Natural killer cell treated with Interleukin-12 subunit alpha and Interleukin-12 subunit beta and Interleukin-15 and Interleukin-18, amount 100 ng/mL, for 72 hours (primary cell): ENCODE measurements around the gene ZNF532. TPM values are rescaled to one million over a fixed set of nuclear protein-coding genes. Genes with fewer than 3 reads are reported as not detected.

Source experiments
- ATAC-seq, 2 donors: fragments of 150-1000 bp; cut with Tn5 transposase in 1 of 2; sonication (Bioruptor Pico), chemical (Tn5 transposase) in 1 of 2; 2 replicates each; pipeline ENCODE4 v1.10.0; 2021
- DNase-seq: peaks from one replicate; pipeline ENCODE4 v3.0.0; 2022; ENCODE audit warnings: low spot score
- H3K27ac Mint-ChIP-seq, 2 donors: 1 replicate in 1 of 2; 2 replicates in 1 of 2; pipeline ENCODE4 v1.8.0; 2022; ENCODE audit warnings: mixed read lengths in 2 of 2, mild to moderate bottlenecking in 1 of 2, moderate library complexity in 1 of 2
- H3K27me3 Mint-ChIP-seq, 2 donors: 1 replicate in 1 of 2; 2 replicates in 1 of 2; pipeline ENCODE4 v1.8.0; 2022; ENCODE audit warnings: mixed read lengths in 2 of 2
- H3K36me3 Mint-ChIP-seq: one replicate; pipeline ENCODE4 v1.8.0; 2022; ENCODE audit warnings: mixed read lengths
- H3K4me1 Mint-ChIP-seq, 2 donors: 1 replicate in 1 of 2; 2 replicates in 1 of 2; pipeline ENCODE4 v1.8.0; 2022; ENCODE audit warnings: low read depth in 2 of 2, mixed read lengths in 2 of 2, mild to moderate bottlenecking in 1 of 2
- H3K4me3 Mint-ChIP-seq: one replicate; pipeline ENCODE4 v1.8.0; 2022; ENCODE audit warnings: mixed read lengths
- H3K9me3 Mint-ChIP-seq: 2 replicates; pipeline ENCODE4 v1.8.0; 2022; ENCODE audit warnings: mixed read lengths
- total RNA-seq, 2 donors: library from RNA; stranded (reverse); gene quantifications; one replicate each; pipeline ENCODE4 v1.2.3, GENCODE V29; 2022

ZNF532 gene
- total RNA-seq, 2 donors from 2014 or later, result 3.3 to 19.3 TPM

DNA sequence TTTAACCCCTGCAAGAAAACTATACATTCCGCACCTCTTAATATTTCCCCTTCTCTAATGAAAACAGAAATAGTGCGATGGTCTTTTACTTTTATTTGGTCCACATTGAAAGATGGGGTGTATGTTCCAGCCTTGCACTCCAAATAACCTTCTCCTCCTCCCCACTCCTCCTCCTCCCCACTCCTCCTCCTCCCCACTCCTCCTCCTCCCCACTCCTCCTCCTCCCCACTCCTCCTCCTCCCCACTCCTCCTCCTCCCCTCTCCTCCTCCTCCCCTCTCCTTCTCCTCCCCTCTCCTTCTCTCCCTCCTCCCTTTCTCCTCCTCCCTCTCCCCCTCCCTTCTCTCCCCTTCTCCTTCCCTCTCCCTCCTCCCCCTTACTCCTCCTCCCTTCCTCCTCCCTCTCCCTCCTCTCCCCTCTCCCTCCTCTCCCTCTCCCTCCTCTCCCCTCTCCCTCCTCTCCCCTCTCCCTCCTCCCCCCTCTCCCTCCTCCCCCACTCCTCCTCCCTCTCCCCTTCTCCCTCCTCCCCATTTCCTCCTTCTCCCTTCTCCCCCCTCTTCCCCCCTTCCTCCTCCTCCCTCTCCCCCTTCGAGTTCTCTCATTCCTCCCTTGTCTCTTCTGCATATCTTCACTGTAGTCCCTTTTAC lies 70.4 kb downstream of the ZNF532 start:
- no peak overlapping the region for H3K27ac Mint-ChIP-seq
- H3K27me3 Mint-ChIP-seq, result peaks cover 0 to 11% of the 10 kb centered on the region in 2 donors
- H3K4me1 Mint-ChIP-seq, result peaks cover 3 to 6% of the 10 kb centered on the region in 2 donors
- peaks cover 3% of the 10 kb centered on the region for H3K9me3 Mint-ChIP-seq
- no peaks in the 10 kb centered on the region for H3K36me3 Mint-ChIP-seq
- DNase-seq, result no peak
- no peak overlapping the region for H3K4me3 Mint-ChIP-seq
- no peak for ATAC-seq

DNA sequence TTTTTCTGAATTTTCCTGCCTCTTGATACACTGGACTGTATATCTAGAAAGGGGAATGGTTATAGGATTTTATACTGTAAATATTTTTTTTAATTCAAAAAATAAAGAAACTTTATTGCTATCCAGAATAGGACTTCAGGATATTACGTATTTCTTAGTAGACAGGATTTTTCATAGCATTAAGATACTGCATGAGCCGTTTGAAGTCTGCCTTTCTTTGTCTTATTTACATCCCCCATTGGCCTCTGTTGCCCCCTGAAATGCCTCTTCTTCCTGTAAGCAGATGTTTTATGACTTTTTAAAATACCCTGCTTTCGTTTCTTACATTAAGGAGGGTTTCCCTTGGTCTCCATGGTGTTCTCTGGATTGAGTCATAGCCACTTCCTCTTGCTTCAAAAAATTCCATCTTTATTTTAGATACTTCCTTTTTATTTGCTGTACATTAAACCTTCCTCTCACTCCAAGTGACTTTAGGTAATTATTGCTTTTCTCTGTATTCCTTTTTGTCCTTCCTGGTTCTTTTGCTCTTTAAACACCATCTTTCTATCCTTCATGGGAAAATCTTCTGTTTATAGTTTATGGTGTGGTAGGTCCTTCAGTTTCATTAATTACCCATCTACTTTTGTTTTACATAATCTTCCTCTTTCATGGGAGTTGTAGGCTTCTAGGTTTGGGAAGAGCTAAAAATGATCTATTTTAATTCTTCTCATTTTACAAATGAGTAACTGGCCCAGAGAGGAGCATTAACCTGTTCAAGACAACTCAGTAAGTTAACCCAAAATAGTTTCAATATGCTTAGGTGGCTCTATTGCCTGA lies 72.6 kb downstream of the ZNF532 start:
- H3K4me1 Mint-ChIP-seq, result peaks cover 3 to 6% of the 10 kb centered on the region in 2 donors
- H3K9me3 Mint-ChIP-seq, result peaks cover 3% of the 10 kb centered on the region
- H3K27me3 Mint-ChIP-seq, result peaks cover 0 to 8% of the 10 kb centered on the region in 2 donors
- H3K27ac Mint-ChIP-seq, result peak overlapping the region in 1 of 2 donors; percentile 5
- DNase-seq (no peak), ATAC-seq (no peak)
- no peak overlapping the region for H3K4me3 Mint-ChIP-seq
- no peaks in the 10 kb centered on the region for H3K36me3 Mint-ChIP-seq

DNA sequence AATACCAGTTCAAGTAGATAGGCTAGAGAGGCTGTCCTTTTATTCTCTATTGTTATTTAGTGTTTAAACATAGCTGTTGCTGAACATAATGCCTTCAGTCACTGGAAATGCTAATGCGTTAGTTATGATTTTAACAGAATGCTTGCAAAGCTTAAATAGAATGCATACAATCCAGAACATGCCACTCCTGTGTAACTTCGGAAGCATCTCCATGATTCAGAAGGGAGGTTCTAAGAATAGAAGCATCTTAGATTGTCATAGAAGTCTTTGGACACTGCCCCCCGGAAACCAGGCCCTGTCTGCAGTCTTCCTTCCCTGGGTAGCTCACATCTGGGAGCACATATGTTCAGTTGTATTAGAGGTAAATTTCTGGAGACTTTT lies 73.2 kb downstream of the ZNF532 start:
- H3K4me3 Mint-ChIP-seq, result no peak overlapping the region
- DNase-seq, result no peak

GRCh38 chr18:58941426-58942099 lies 76.9 kb downstream of the ZNF532 start:
- ATAC-seq, result no peak
- Mint-ChIP-seq H3K9me3 (no peaks in the 10 kb centered on the region), H3K4me3 (no peak overlapping the region), H3K27ac (no peak overlapping the region), H3K36me3 (no peaks in the 10 kb centered on the region), H3K27me3 (peaks cover 0 to 8% of the 10 kb centered on the region in 2 donors), H3K4me1 (peaks cover 0 to 6% of the 10 kb centered on the region in 2 donors)
- no peak for DNase-seq

More for the DNA sequence above, 73.2 kb downstream of the ZNF532 start:
- Mint-ChIP-seq H3K4me1 (peaks cover 3 to 6% of the 10 kb centered on the region in 2 donors), H3K27me3 (peaks cover 0 to 8% of the 10 kb centered on the region in 2 donors), H3K36me3 (no peaks in the 10 kb centered on the region), H3K27ac (peak overlapping the region in 1 of 2 donors; percentile 5), H3K9me3 (peaks cover 3% of the 10 kb centered on the region)
- ATAC-seq, result no peak

GRCh38 chr18:58943896-58944295 lies 79.2 kb downstream of the ZNF532 start:
- Mint-ChIP-seq H3K9me3 (no peaks in the 10 kb centered on the region), H3K27me3 (peaks cover 0 to 5% of the 10 kb centered on the region in 2 donors), H3K4me1 (no peaks in the 10 kb centered on the region), H3K4me3 (no peak overlapping the region), H3K27ac (no peak overlapping the region), H3K36me3 (no peaks in the 10 kb centered on the region)
- DNase-seq (no peak), ATAC-seq (no peak)

- Mint-ChIP-seq H3K4me3 (no peak overlapping the region), H3K36me3 (no peaks in the 10 kb centered on the region), H3K4me1 (no peaks in the 10 kb centered on the region), H3K27ac (no peak overlapping the region), H3K27me3 (peaks cover 0 to 5% of the 10 kb centered on the region in 2 donors), H3K9me3 (no peaks in the 10 kb centered on the region)
- ATAC-seq (peak in 1 of 2 donors; percentile 51), DNase-seq (no peak)
Measured at GRCh38 chr18:58947136-58947732, 82.6 kb downstream of the ZNF532 start.

DNA sequence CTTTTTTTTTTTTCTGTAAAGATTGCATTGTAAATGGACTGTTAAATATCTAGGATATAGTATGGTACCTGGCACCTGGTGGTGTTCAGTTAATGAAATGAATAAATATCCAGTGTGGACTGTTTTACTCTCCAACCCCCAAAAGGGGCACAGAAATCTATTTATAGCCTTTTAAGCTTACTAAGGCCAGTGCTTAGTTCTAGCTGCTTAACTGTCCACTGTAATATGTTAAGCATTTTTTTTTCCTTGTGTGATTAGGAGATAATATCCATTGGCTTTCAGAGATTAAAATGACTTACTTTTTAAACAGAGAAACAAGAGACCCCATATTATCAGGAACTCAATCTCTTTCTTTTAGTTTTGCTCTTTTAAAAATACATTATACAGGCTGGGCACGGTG lies 84.4 kb downstream of the ZNF532 start:
- Mint-ChIP-seq H3K36me3 (no peaks in the 10 kb centered on the region), H3K4me3 (no peak overlapping the region), H3K4me1 (no peaks in the 10 kb centered on the region), H3K27ac (no peak overlapping the region), H3K27me3 (peaks cover 0 to 3% of the 10 kb centered on the region in 2 donors), H3K9me3 (no peaks in the 10 kb centered on the region)
- no peak for ATAC-seq
- DNase-seq, result no peak

- Mint-ChIP-seq H3K27ac (no peak overlapping the region), H3K4me1 (no peaks in the 10 kb centered on the region), H3K36me3 (no peaks in the 10 kb centered on the region), H3K9me3 (no peaks in the 10 kb centered on the region), H3K4me3 (no peak overlapping the region), H3K27me3 (peaks cover 0 to 4% of the 10 kb centered on the region in 2 donors)
- no peak for DNase-seq
- no peak for ATAC-seq
Measured at GRCh38 chr18:58951986-58952702, 87.5 kb downstream of the ZNF532 start.

GRCh38 chr18:58952858-58953257 lies 88.2 kb downstream of the ZNF532 start:
- H3K36me3 Mint-ChIP-seq, result no peaks in the 10 kb centered on the region
- ATAC-seq (no peak), DNase-seq (no peak)
- H3K27me3 Mint-ChIP-seq, result peaks cover 0 to 4% of the 10 kb centered on the region in 2 donors
- H3K9me3 Mint-ChIP-seq, result no peaks in the 10 kb centered on the region
- no peak overlapping the region for H3K27ac Mint-ChIP-seq
- no peaks in the 10 kb centered on the region for H3K4me1 Mint-ChIP-seq
- H3K4me3 Mint-ChIP-seq, result no peak overlapping the region

DNA sequence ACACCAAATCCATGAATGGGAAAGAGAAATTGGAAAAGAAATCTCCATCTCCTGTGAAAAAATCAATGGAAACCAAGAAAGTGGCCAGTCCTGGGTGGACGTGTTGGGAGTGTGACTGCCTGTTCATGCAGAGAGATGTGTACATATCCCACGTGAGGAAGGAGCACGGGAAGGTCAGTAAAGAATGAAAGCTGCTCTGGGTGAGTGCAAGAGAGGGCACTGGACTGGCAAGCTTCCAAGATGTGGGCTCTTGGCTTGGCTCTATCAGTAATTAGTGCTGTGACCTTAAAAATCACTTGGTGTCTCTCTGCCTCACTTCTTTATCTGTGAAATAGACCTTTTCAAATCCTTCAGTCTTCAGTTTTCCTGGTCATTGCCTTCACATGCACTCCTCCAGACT lies 89.0 kb downstream of the ZNF532 start:
- DNase-seq, result no peak
- H3K27me3 Mint-ChIP-seq, result peaks cover 0 to 4% of the 10 kb centered on the region in 2 donors
- H3K9me3 Mint-ChIP-seq, result no peaks in the 10 kb centered on the region
- no peaks in the 10 kb centered on the region for H3K4me1 Mint-ChIP-seq
- no peak for ATAC-seq
- no peak overlapping the region for H3K27ac Mint-ChIP-seq
- no peak overlapping the region for H3K4me3 Mint-ChIP-seq
- H3K36me3 Mint-ChIP-seq, result no peaks in the 10 kb centered on the region

DNA sequence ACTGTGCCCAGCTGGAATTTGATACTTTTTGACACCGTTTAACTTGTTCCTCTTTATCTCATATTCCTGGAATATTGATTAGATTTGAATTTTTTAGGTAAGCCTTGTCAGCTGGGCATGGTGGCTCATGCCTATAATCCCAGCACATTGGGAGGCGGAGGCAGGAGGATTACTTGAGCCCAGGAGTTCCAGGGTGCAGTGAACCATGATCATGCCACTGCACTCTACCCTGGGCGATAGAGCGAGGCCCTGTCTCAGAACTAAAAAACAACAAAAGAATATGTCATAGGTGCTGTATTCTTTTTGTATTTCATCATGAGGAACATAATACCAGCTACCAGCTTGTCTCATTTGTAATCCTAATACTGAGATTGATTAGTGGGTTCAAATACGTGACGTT lies 90.3 kb downstream of the ZNF532 start:
- DNase-seq (no peak), ATAC-seq (no peak)
- Mint-ChIP-seq H3K4me3 (no peak overlapping the region), H3K4me1 (no peaks in the 10 kb centered on the region), H3K27me3 (peaks cover 0 to 4% of the 10 kb centered on the region in 2 donors), H3K9me3 (no peaks in the 10 kb centered on the region), H3K27ac (no peak overlapping the region), H3K36me3 (no peaks in the 10 kb centered on the region)

DNA sequence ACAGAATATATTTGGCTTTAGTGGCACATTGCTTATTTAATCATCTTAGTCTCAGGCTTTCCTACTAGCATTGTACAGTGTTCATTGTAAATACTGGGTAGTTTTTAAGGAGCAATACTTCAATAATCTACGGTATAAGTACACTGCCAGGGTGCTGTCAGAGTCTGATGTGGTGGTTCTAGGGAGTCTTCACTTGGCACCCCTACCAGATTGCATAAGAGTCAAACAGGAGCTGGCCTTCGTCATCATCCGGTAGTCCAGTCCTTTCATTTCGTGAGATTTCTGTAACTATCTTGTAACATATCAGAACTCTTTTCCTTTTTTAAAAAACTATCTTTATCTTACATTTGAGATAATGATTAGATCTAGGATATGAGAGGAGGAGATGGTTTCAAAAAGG lies 91.1 kb downstream of the ZNF532 start:
- no peaks in the 10 kb centered on the region for H3K4me1 Mint-ChIP-seq
- H3K27ac Mint-ChIP-seq, result no peak overlapping the region
- H3K36me3 Mint-ChIP-seq, result no peaks in the 10 kb centered on the region
- DNase-seq, result no peak
- no peaks in the 10 kb centered on the region for H3K9me3 Mint-ChIP-seq
- peaks cover 0 to 4% of the 10 kb centered on the region in 2 donors for H3K27me3 Mint-ChIP-seq
- H3K4me3 Mint-ChIP-seq, result no peak overlapping the region
- ATAC-seq, result no peak

DNA sequence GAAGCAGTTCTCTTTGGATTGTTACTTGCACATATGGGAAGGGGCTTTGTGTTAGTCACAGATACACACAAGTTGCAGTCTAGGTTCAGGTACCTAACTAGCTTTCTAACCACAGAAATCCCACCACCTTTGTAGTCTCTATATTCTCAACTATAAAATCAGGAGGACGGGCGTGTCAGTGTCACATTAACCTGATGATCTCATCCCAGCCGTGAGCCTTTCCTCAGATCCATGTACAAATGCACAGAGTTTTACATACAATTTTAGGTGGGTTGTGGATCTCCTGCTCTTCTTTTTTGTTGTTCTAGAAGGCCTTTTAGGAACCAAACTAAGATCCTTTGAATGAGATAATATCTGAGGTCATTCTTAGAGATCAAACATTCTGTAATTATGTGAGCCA lies 94.0 kb downstream of the ZNF532 start:
- Mint-ChIP-seq H3K27me3 (peaks cover 6% of the 10 kb centered on the region in 2 donors), H3K9me3 (no peaks in the 10 kb centered on the region), H3K4me1 (no peaks in the 10 kb centered on the region), H3K4me3 (no peak overlapping the region), H3K27ac (no peak overlapping the region), H3K36me3 (peaks cover 4% of the 10 kb centered on the region)
- no peak for ATAC-seq
- no peak for DNase-seq
